GM19193 (cell line): ENCODE measurements around the gene ADARB2.

Source experiments
- POLR2A ChIP-seq: IDR thresholded peaks from 4 replicates; pipeline ENCODE4 v1.6.1; 2011; ENCODE audit not compliant: insufficient read depth, insufficient read length; ENCODE audit errors: extremely low read depth

Gene ADARB2

DNA sequence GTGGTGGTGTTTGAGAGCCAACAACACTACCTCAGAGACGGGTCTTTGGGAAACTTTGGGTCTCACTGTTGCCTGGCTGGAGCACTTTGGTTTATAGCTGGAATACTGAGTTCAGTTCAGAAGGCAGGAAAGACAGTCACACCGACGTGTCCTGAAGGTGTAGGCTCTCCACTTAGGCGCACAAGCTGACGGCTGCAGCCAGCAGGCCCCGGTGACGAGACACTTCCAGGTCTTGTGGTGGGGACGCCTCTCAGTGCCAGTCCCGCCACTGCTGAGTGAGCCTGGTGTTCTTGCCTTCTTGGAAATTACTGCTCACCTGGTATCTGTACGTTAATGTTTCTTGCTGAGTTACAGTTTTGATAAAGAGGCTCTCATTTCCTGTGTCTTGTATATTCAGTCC, 607.1 kb downstream of the ADARB2 start:
- TF ChIP-seq POLR2A, result no peak

DNA sequence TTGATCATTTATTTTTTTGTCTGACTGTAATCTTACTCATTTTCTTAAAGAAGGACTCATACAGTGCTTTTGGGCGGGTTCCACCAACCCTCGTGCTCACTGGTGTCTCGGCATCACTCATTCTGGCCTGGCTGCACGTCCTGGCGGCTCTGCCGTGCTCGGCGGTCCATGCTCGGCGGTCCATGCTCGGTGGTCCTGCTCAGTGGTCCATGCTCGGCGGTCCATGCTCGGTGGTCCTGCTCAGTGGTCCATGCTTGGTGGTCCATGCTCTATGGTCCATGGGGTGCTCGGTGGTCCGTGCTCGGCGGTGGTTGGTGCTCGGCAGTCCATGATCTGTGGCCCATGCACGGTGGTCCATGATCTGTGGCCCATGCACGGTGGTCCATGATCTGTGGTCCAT, 608.7 kb downstream of the ADARB2 start:
- TF ChIP-seq POLR2A, result no peak

GRCh38 chr10:1128115-1128514, 609.2 kb downstream of the ADARB2 start:
- TF ChIP-seq POLR2A, result no peak

DNA sequence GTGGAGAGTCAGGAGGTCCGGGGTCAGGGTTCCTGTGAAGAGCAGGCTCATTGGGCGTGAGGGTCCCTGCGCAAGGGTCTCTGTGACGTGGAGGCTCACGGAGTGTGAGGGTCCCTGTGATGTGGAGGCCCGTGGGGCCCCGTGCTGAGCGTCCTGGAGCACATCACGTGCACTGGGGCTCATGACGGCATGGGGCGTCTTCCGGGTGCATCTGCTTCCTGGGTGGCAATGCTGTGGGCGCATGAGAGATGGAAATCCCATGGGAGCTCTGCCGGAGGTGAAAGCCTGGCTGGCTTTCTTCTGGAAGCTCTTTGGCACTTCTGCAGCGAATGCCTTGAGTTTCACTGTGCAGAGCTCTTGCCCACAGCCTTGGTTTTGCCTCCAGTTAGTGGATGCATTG, 609.7 kb downstream of the ADARB2 start:
- TF ChIP-seq POLR2A, result no peak
